Fibroblast of pulmonary artery (primary cell): ENCODE measurements around the gene BAZ1A.

Experiments used
- DNase-seq: peaks from one replicate; pipeline ENCODE4 v3.0.0-alpha.2; 2010; ENCODE audit warnings: low read depth
- H3K4me3 ChIP-seq: replicated peaks from 2 replicates; pipeline ENCODE4 v1.5.1; 2011; ENCODE audit warnings: low read depth, mild to moderate bottlenecking, control low read depth, low read length, moderate library complexity
- TF ChIP-seq, protein P1 (sequence below): IDR thresholded peaks from 2 replicates; pipeline ENCODE4 v1.5.1; 2011; ENCODE audit warnings: mild to moderate bottlenecking, control low read depth, low read length, inconsistent platforms; ENCODE audit errors: missing control alignments

Gene BAZ1A

DNA sequence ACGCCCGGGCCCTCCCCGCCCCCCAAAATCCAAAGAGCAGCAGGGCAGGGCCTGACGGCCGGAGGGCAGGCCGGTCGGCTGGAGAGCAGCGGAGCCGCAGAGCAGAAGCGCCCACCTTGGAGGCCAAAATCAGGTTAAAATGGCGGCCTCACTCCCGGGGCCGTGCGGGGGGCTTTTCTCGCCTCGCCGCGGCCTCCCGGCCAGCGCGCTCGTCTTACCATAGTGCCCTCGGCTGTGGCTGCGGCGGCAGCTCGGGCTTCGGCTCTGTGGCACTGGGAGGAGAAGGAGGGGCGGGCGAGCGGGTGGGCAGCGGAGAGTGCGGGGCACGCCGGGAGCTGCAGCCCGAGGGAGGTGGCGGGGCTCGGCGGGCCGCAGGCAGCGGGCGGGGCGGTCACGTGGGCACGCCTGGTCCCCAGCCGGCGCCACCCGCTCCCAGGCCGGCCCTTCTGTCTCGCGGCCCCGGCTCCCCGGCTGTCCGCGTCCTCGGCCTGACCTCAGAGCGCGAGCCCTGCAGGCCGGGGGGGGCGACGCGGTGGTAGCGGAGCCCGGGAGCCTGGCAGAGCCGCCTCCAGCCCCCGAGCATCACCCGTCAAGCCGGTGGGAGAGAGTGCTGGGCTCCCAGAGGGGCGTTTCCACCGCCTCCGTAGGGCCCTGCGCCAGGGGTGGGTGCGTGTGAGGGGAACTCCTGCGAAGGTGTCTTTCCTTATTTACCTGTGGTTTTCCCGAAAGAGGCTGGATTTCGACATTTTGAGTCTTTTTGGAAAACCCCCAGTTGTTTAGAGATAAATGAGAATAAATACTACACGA, 160.6 kb downstream of the BAZ1A start, which contains the start of gene CFL2:
TSS of gene CFL2 (minus strand) at position 274 of the 807 bp plus-strand sequence. CDS start at position 221, 53 bp downstream.
- TF ChIP-seq, protein P1, sequence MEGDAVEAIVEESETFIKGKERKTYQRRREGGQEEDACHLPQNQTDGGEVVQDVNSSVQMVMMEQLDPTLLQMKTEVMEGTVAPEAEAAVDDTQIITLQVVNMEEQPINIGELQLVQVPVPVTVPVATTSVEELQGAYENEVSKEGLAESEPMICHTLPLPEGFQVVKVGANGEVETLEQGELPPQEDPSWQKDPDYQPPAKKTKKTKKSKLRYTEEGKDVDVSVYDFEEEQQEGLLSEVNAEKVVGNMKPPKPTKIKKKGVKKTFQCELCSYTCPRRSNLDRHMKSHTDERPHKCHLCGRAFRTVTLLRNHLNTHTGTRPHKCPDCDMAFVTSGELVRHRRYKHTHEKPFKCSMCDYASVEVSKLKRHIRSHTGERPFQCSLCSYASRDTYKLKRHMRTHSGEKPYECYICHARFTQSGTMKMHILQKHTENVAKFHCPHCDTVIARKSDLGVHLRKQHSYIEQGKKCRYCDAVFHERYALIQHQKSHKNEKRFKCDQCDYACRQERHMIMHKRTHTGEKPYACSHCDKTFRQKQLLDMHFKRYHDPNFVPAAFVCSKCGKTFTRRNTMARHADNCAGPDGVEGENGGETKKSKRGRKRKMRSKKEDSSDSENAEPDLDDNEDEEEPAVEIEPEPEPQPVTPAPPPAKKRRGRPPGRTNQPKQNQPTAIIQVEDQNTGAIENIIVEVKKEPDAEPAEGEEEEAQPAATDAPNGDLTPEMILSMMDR: no peak
- peak; percentile 67 for DNase-seq
- H3K4me3 ChIP-seq: peak within 1 kb of the TSS; percentile 71

DNA sequence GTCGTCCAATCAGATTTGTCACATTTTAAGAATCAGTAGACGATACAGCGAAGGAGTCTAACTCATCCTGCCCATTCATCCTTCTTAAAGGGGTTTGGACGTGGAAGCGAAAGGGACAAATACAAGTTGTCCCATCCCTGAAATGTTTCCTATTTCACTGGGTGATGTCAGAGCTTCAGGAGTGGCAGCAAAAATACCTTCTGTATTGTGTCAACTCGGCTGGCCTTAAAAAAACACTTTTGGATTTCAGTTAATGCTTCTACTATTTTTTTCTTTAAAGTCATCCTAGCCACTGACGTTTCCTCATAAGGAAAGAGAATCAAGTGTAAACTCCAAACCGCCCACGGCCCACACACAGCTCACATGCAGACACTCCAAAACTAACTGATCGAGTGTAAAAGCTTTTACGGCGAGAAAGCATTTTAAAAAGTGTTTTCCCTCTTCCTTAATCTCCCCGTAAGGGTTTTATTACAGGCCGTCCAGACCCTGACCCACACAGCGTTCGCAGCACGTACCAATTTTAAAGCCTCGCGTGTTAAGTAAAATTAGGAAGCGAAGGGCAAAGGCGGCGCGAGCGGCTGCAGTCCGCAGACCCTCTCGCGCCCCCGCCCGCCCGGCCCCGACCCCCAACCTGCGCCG, 161.4 kb downstream of the BAZ1A start:
- H3K4me3 ChIP-seq: peak overlapping the region; percentile 71
- DNase-seq: peak; percentile 67
- TF ChIP-seq, protein P1: no peak

DNA sequence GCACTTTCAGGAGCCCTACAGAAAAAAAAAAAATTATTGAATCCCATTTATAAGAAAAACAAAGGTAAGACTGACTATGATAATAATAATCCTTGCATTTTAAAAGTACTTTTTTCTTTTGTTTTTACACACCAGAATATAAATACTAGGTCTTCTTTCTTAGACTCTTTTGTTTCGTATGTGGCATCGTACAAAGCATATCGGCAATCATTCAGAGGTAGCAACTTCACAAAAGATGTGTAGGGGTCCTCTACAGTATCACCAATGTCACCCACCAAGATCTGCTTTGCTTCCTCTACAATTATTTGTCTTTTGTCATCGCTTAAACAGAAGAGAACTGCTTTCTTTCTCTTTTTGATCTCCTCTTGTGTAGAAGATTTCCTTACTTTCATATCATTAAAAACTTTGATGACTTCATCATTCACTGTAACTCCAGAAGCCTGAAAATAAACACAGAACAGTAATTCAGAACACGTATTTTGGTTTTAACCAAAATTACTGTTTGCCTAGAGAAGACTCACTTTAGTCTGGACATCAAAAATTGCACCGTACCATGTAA, 162.0 kb downstream of the BAZ1A start:
- no peak for DNase-seq
- TF ChIP-seq, protein P1: no peak
- peak overlapping the region; percentile 71 for H3K4me3 ChIP-seq

DNA sequence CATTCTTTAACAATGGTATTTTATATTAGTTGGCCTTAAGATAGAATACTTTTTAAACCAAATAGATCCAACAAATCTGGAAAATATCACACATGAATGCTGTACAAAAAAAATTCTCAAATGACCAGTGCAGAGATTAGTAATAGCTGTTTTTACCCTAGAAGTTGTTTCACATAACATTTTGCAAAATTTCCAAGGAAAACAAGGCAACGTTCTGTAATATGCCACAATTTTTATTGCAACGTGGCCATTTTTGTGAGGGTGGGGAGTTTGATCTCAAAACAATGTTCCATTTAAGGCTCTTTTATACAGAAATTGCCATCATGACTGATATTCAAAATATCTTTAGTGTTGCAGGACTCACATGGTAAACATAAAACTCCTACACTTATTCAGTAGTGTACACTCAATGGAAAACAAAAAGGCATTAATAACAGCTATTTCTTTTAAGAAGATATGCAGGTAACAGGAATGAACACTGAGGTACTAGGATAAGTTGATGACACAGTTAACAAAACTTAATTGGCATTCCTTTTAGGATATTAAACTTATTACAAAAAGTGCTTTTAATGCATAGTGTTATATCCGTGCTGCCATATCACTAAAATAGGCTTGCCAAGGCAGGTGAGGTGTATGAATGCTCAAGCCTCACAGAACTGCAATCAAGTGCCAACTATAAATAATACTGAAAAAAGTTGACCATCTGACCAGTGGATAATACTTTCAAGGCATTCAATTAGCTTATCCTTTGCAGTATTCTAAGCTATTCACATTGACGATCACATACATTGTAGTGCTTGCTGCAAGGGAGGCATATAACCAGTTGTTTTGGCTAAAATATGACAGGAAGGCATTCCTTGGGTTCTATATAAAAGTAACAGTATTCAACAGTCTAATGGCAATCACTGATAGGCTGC, 163.1 kb downstream of the BAZ1A start:
- TF ChIP-seq, protein P1: no peak
- no peak for DNase-seq
- no peak overlapping the region for H3K4me3 ChIP-seq

DNA sequence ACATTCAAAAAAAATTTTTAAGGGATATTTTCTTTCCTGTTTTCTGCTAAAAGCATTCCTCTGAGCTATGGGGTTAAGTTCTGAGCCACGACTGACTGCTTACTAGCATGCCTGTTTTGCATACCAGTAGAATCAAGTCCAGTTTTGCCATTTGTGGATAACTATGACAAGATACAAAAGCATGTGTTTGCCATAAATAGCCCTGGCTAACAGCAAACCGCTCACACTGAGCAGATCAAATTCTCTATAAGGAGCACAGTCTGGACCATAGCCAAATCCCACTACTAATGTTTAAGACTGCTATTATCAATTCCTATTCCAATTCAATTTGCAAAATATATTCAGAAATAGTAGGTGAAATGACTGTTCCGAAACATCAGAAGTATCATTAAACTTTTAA, 164.0 kb downstream of the BAZ1A start:
- DNase-seq: peak; percentile 73
- no peak overlapping the region for H3K4me3 ChIP-seq
- TF ChIP-seq, protein P1: no peak

DNA sequence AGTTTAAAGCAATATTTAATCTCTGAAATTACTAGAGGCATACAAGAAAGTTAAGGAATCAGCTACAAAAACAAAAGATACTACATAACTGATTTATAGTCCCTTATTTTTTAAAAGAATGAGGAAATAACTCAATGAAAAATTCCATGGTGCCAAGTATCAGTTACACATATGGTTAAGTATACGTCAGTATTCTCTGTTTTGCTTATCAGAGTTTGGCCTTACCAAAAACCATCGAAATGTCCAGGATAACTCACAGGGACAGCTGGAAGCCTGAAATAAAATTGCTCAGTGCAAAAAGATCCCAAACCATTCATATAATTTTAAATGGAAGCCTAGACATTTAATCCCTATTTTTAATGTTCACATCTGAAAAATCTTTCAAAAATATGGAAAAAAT, 164.4 kb downstream of the BAZ1A start:
- TF ChIP-seq, protein P1: no peak
- peak; percentile 36 for DNase-seq
- no peak overlapping the region for H3K4me3 ChIP-seq
